GM12878 (cell line): ENCODE measurements around the gene GALNT9. TPM values are rescaled to one million over a fixed set of nuclear protein-coding genes. Genes with fewer than 3 reads are reported as not detected.

Source experiments
- ATAC-seq: fragments of 200-7000 bp; cut with Tn5 transposase; 3 replicates; pipeline ENCODE4 v1.9.1; 2020; ENCODE audit warnings: mild to moderate bottlenecking, moderate library complexity
- BruUV-seq: library from RNA; stranded (reverse); fragments of 400-500 nt; replicated peaks from 2 replicates; lab custom pipeline; 2021; lab: Mats Ljungman, UMichigan
- CTCF ChIA-PET: fragments of 300-600 bp; sonication (Branson Sonifier 250); formaldehyde crosslinking; extraction: SDS; loops from one replicate; lab custom pipeline; 2021; ENCODE audit warnings: inconsistent platforms; lab: Yijun Ruan, JAX
- POLR2A ChIA-PET: fragments of 350-600 bp; formaldehyde crosslinking; extraction: SDS; loops from one replicate; lab custom pipeline; 2021; ENCODE audit warnings: inconsistent platforms; lab: Charles Lee
- RAD21 ChIA-PET: fragments of 300-600 bp; sonication (Branson Sonifier 250); formaldehyde crosslinking; loops from one replicate; lab custom pipeline; 2023; ENCODE audit warnings: antibody characterized with exemption; ENCODE audit not compliant: unreplicated experiment; lab: Charles Lee
- SMC1A ChIA-PET: fragments of 300-600 bp; sonication (Branson Sonifier 250); formaldehyde crosslinking; loops from one replicate; lab custom pipeline; 2023; ENCODE audit not compliant: unreplicated experiment, uncharacterized antibody; lab: Charles Lee
- DNase-seq: peaks from one replicate; pipeline ENCODE4 v3.0.0-alpha.2; 2011; ENCODE audit warnings: low read depth, low spot score
- FAIRE-seq: peaks from 3 replicates; lab custom pipeline; 2011; peaks lifted over from hg19 to GRCh38; lab: Jason Lieb, UNC
- H2AFZ ChIP-seq: 2 replicates; pipeline ENCODE4 v1.6.0; 2011; ENCODE audit warnings: low read depth, low read length, control low read depth; ENCODE audit not compliant: control insufficient read depth
- H3K27ac ChIP-seq: 2 replicates; pipeline ENCODE4 v1.5.1; 2011; ENCODE audit warnings: control low read depth; ENCODE audit not compliant: control insufficient read depth, insufficient read depth
- H3K27me3 ChIP-seq, 2 experiments: replicated peaks in 1 of 2; 2 replicates each; pipeline versions ENCODE4 v1.6.0 to v1.6.1; 2011; ENCODE audit warnings: low read length in 1 of 2; ENCODE audit not compliant: control insufficient read depth in 2 of 2, insufficient read depth in 2 of 2
- H3K36me3 ChIP-seq, 2 experiments: 2 replicates each; pipeline ENCODE4 v1.5.1; 2011; ENCODE audit warnings: low read length in 1 of 2; ENCODE audit not compliant: control insufficient read depth in 2 of 2, insufficient read depth in 2 of 2
- H3K4me1 ChIP-seq: 2 replicates; pipeline ENCODE4 v1.6.1; 2011; ENCODE audit warnings: mild to moderate bottlenecking, low read length, moderate library complexity, mixed read lengths; ENCODE audit not compliant: control insufficient read depth, insufficient read depth
- H3K4me2 ChIP-seq: 2 replicates; pipeline ENCODE4 v1.6.0; 2011; ENCODE audit warnings: control low read depth; ENCODE audit not compliant: control insufficient read depth, insufficient read depth
- H3K4me3 ChIP-seq: fragments of 200-600 bp; sonication (generic); 2 replicates; pipeline ENCODE4 v1.5.1; 2016
- H3K79me2 ChIP-seq: 2 replicates; pipeline ENCODE4 v1.6.0; 2011; ENCODE audit warnings: low read length; ENCODE audit not compliant: control insufficient read depth, insufficient read depth
- H3K9ac ChIP-seq: 2 replicates; pipeline ENCODE4 v1.8.0; 2011; ENCODE audit warnings: low read length, control low read depth, mixed read lengths; ENCODE audit not compliant: control insufficient read depth, insufficient read depth
- H3K9me3 ChIP-seq: replicated peaks from 3 replicates; pipeline ENCODE4 v1.5.1; 2011; ENCODE audit warnings: mild to moderate bottlenecking, low read length; ENCODE audit not compliant: control insufficient read depth, insufficient read depth
- H4K20me1 ChIP-seq: 2 replicates; pipeline ENCODE4 v1.6.0; 2011; ENCODE audit not compliant: control insufficient read depth, insufficient read depth
- CBFB ChIP-seq: IDR thresholded peaks from 2 replicates; pipeline ENCODE4 v1.6.1; 2016; ENCODE audit warnings: antibody characterized with exemption, low read depth
- CHD1 ChIP-seq: IDR thresholded peaks from 2 replicates; pipeline ENCODE4 v1.6.1; 2012; ENCODE audit warnings: low read depth, low read length, improper control_type of control experiment
- CHD4 ChIP-seq: fragments of 200-600 bp; sonication (generic); IDR thresholded peaks from 2 replicates; pipeline ENCODE4 v1.6.1; 2016; ENCODE audit warnings: mild to moderate bottlenecking
- CREM ChIP-seq: IDR thresholded peaks from 2 replicates; pipeline ENCODE4 v1.6.1; 2014; ENCODE audit warnings: antibody characterized with exemption, low read depth
- HCFC1 ChIP-seq: fragments of 150-350 bp; IDR thresholded peaks from 2 replicates; pipeline ENCODE4 v1.6.1; 2014; ENCODE audit warnings: low read length
- JUNB ChIP-seq: IDR thresholded peaks from 2 replicates; pipeline ENCODE4 v1.6.1; 2016; ENCODE audit warnings: antibody characterized with exemption, mild to moderate bottlenecking
- KDM1A ChIP-seq: fragments of 200-600 bp; sonication (generic); IDR thresholded peaks from 2 replicates; pipeline ENCODE4 v1.6.1; 2016; ENCODE audit warnings: borderline replicate concordance
- KLF5 ChIP-seq: fragments of 450-650 bp; IDR thresholded peaks from 2 replicates; pipeline ENCODE4 v1.6.1; 2014; ENCODE audit warnings: mild to moderate bottlenecking; ENCODE audit not compliant: partially characterized antibody
- LARP7 ChIP-seq: fragments of 450-650 bp; IDR thresholded peaks from 2 replicates; pipeline ENCODE4 v1.6.1; 2017; ENCODE audit warnings: mild to moderate bottlenecking
- NFXL1 ChIP-seq: fragments of 450-650 bp; IDR thresholded peaks from 2 replicates; pipeline ENCODE4 v1.6.1; 2017; ENCODE audit warnings: antibody characterized with exemption, mild to moderate bottlenecking, borderline replicate concordance
- PML ChIP-seq: IDR thresholded peaks from 2 replicates; pipeline ENCODE4 v1.6.1; 2012; ENCODE audit warnings: low read length, inconsistent platforms
- POLR2A ChIP-seq: IDR thresholded peaks from 2 replicates; pipeline ENCODE4 v1.6.1; 2011; ENCODE audit warnings: low read depth, mild to moderate bottlenecking, low read length
- SMC3 ChIP-seq: IDR thresholded peaks from 2 replicates; pipeline ENCODE4 v1.6.1; 2011; ENCODE audit warnings: low read length, improper control_type of control experiment, borderline replicate concordance
- TCF12 ChIP-seq: IDR thresholded peaks from 2 replicates; pipeline ENCODE4 v1.6.1; 2011; ENCODE audit warnings: low read depth, mild to moderate bottlenecking, low read length
- ZNF384 ChIP-seq: IDR thresholded peaks from 2 replicates; pipeline ENCODE4 v1.6.1; 2012; ENCODE audit warnings: low read depth, mild to moderate bottlenecking, low read length, improper control_type of control experiment, borderline replicate concordance
- ZNF622 ChIP-seq: fragments of 450-650 bp; IDR thresholded peaks from 2 replicates; pipeline ENCODE4 v1.6.1; 2017; ENCODE audit warnings: mild to moderate bottlenecking, inconsistent platforms
- WGBS: methylation state at CpG from one replicate; pipeline ENCODE4 v1.1.6; 2016; ENCODE audit warnings: low lambda C conversion rate; ENCODE audit not compliant: insufficient replicate concordance, insufficient coverage; ENCODE audit errors: missing lambda C conversion rate; 5-methylcytosine and 5-hydroxymethylcytosine counted together
- in situ Hi-C: fragments of 300-500 bp; cut with MboI; formaldehyde crosslinking; loops from 9 replicates; pipeline ENCODE4 v1.14.3; 2018; ENCODE audit warnings: mixed read lengths
- intact Hi-C: fragments of 100-400 bp; cut with micrococcal nuclease; formaldehyde crosslinking; loops from one replicate; pipeline ENCODE4 v1.14.2; 2022; ENCODE audit not compliant: unreplicated experiment
- polyA plus RNA-seq, 11 experiments: library from polyadenylated mRNA; depleted of rRNA in 4 of 11; unstranded in 6 of 11; stranded (reverse) in 5 of 11; fragments of >200 nt; fragmentation: Nextera tagmentation in 4 of 11; fragmentation: Illumina TruSeq in 1 of 11; extraction: Ambion mirVana in 4 of 11; extraction: Trizol in 1 of 11; gene quantifications; 1 replicate in 1 of 11; 2 replicates in 10 of 11; pipeline versions ENCODE4 v1.2.1 to v1.2.3, GENCODE V29; 2011 to 2016; ENCODE audit warnings: inconsistent platforms in 2 of 11, missing spikeins in 2 of 11, low read depth in 1 of 11
- total RNA-seq, 4 experiments: library from RNA; depleted of rRNA in 3 of 4; stranded (reverse); fragments of >200 nt in 3 of 4; fragmentation: Illumina TruSeq in 1 of 4; extraction: Trizol in 1 of 4; gene quantifications; 2 replicates each; pipeline versions ENCODE4 v1.2.1 to v1.2.3, GENCODE V29; 2013 to 2021
- TF ChIP-seq, protein P1 (sequence below): fragments of 450-650 bp; formaldehyde crosslinking; IDR thresholded peaks from 2 replicates; pipeline ENCODE4 v1.5.0; 2022; ENCODE audit warnings: mild to moderate bottlenecking, missing genetic modification characterization
- TF ChIP-seq, protein P2 (sequence below), 3 experiments: IDR thresholded peaks in 2 of 3; conservative IDR thresholded peaks in 1 of 3; 2 replicates each; pipeline ENCODE4 v1.5.1; 2011; ENCODE audit warnings: low read depth in 3 of 3, low read length in 3 of 3, mild to moderate bottlenecking in 3 of 3, control low read depth in 2 of 3, moderate library complexity in 2 of 3, inconsistent platforms in 1 of 3, mixed read lengths in 1 of 3; ENCODE audit not compliant: control insufficient read depth in 2 of 3, insufficient read depth in 1 of 3; ENCODE audit errors: extremely low read depth in 1 of 3
- TF ChIP-seq, protein P3 (sequence below): fragments of 450-650 bp; IDR thresholded peaks from 2 replicates; pipeline ENCODE4 v1.6.1; 2017; ENCODE audit warnings: borderline replicate concordance
- TF ChIP-seq, protein P4 (sequence below): IDR thresholded peaks from 2 replicates; pipeline ENCODE4 v1.6.1; 2011; ENCODE audit warnings: low read depth, low read length, improper control_type of control experiment, borderline replicate concordance

GALNT9 gene
- total and polyA plus RNA-seq, 10 of the 15 experiments (the other 5 are each of a cell fraction or from before 2014, with no cell fraction given) = 0.04 TPM; not detected in 9

DNA sequence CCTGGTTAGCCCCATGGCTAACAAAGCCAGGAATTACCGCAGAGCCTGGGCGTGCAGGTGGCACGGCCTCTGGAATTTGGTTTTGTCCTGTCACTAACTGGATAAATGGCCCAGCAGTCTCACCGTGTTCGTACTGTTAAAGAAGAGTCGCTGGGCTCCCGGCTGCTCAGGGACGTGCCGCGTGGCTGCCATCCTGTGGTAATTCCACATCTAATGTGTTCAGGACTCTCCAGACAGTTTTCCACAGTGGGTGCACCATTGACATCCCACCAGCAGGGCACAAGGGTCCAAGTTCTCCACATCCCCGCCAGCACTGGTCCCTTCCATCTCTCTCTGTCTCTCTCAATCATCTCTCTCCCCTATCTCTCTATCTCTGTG, 165.5 kb downstream of the GALNT9 start:
- Histone ChIP-seq H3K79me2 (no peaks in the 10 kb centered on the region), H4K20me1 (no peaks in the 10 kb centered on the region), H3K4me1 (no peaks in the 10 kb centered on the region), H3K27ac (no peak overlapping the region), H3K36me3 (no peaks in the 10 kb centered on the region), H2AFZ (no peak overlapping the region), H3K4me3 (no peak overlapping the region), H3K4me2 (no peak overlapping the region), H3K27me3 (no peaks in the 10 kb centered on the region), H3K9ac (no peak overlapping the region), H3K9me3 (no peaks in the 10 kb centered on the region)
- ChIA-PET POLR2A (no interaction called here), CTCF (interaction anchor here (1.8 kb wide), 1 partner anchor 10 kb away, joined by 6 read pairs; no protein-coding TSS in a partner anchor), SMC1A (no interaction called here), RAD21 (interaction anchor here (1.1 kb wide), 1 partner anchor 55 kb away, joined by 3 read pairs; no protein-coding TSS in a partner anchor)
- DNase-seq (no peak), ATAC-seq (peak; percentile 33; the same call in 2 of the 3 replicates), FAIRE-seq (no peak)
- intact Hi-C loops = no loop called here
- TF ChIP-seq, protein P1, sequence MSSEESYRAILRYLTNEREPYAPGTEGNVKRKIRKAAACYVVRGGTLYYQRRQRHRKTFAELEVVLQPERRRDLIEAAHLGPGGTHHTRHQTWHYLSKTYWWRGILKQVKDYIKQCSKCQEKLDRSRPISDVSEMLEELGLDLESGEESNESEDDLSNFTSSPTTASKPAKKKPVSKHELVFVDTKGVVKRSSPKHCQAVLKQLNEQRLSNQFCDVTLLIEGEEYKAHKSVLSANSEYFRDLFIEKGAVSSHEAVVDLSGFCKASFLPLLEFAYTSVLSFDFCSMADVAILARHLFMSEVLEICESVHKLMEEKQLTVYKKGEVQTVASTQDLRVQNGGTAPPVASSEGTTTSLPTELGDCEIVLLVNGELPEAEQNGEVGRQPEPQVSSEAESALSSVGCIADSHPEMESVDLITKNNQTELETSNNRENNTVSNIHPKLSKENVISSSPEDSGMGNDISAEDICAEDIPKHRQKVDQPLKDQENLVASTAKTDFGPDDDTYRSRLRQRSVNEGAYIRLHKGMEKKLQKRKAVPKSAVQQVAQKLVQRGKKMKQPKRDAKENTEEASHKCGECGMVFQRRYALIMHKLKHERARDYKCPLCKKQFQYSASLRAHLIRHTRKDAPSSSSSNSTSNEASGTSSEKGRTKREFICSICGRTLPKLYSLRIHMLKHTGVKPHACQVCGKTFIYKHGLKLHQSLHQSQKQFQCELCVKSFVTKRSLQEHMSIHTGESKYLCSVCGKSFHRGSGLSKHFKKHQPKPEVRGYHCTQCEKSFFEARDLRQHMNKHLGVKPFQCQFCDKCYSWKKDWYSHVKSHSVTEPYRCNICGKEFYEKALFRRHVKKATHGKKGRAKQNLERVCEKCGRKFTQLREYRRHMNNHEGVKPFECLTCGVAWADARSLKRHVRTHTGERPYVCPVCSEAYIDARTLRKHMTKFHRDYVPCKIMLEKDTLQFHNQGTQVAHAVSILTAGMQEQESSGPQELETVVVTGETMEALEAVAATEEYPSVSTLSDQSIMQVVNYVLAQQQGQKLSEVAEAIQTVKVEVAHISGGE (CRISPR knock-in tag) = no peak
- TF ChIP-seq POLR2A (no peak), LARP7 (no peak), KLF5 (no peak), JUNB (no peak), PML (no peak), CBFB (no peak), TCF12 (no peak), ZNF622 (no peak), NFXL1 (no peak), ZNF384 (no peak), CREM (no peak), CHD4 (no peak), SMC3 (no peak), KDM1A (no peak), CHD1 (no peak), HCFC1 (no peak)
- TF ChIP-seq, protein P2, sequence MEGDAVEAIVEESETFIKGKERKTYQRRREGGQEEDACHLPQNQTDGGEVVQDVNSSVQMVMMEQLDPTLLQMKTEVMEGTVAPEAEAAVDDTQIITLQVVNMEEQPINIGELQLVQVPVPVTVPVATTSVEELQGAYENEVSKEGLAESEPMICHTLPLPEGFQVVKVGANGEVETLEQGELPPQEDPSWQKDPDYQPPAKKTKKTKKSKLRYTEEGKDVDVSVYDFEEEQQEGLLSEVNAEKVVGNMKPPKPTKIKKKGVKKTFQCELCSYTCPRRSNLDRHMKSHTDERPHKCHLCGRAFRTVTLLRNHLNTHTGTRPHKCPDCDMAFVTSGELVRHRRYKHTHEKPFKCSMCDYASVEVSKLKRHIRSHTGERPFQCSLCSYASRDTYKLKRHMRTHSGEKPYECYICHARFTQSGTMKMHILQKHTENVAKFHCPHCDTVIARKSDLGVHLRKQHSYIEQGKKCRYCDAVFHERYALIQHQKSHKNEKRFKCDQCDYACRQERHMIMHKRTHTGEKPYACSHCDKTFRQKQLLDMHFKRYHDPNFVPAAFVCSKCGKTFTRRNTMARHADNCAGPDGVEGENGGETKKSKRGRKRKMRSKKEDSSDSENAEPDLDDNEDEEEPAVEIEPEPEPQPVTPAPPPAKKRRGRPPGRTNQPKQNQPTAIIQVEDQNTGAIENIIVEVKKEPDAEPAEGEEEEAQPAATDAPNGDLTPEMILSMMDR (IDR thresholded peaks at IDR 0.05 in 2 of 3, conservative IDR thresholded peaks at IDR 0.05 in 1 of 3; ENCODE audit: control insufficient read depth in 2 of 3, extremely low read depth in 1 of 3, insufficient read depth in 1 of 3, low read depth in 3 of 3, low read length in 3 of 3) = no peak
- TF ChIP-seq, protein P3, sequence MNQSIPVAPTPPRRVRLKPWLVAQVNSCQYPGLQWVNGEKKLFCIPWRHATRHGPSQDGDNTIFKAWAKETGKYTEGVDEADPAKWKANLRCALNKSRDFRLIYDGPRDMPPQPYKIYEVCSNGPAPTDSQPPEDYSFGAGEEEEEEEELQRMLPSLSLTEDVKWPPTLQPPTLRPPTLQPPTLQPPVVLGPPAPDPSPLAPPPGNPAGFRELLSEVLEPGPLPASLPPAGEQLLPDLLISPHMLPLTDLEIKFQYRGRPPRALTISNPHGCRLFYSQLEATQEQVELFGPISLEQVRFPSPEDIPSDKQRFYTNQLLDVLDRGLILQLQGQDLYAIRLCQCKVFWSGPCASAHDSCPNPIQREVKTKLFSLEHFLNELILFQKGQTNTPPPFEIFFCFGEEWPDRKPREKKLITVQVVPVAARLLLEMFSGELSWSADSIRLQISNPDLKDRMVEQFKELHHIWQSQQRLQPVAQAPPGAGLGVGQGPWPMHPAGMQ = no peak
- TF ChIP-seq, protein P4, sequence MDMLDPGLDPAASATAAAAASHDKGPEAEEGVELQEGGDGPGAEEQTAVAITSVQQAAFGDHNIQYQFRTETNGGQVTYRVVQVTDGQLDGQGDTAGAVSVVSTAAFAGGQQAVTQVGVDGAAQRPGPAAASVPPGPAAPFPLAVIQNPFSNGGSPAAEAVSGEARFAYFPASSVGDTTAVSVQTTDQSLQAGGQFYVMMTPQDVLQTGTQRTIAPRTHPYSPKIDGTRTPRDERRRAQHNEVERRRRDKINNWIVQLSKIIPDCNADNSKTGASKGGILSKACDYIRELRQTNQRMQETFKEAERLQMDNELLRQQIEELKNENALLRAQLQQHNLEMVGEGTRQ = no peak
- in situ Hi-C loops = no loop called here
- 96% methylated on average over 11 of the region's 11 CpGs for WGBS
- BruUV-seq = no TSS peak
